UCSD-AML1 (cell line): ENCODE data around the gene WWTR1.

ENCODE experiments used
- DNase-seq: peaks from one replicate; lab custom pipeline; 2025; ENCODE audit not compliant: unreplicated experiment; lab: John Stamatoyannopoulos, UW

WWTR1 gene

DNA sequence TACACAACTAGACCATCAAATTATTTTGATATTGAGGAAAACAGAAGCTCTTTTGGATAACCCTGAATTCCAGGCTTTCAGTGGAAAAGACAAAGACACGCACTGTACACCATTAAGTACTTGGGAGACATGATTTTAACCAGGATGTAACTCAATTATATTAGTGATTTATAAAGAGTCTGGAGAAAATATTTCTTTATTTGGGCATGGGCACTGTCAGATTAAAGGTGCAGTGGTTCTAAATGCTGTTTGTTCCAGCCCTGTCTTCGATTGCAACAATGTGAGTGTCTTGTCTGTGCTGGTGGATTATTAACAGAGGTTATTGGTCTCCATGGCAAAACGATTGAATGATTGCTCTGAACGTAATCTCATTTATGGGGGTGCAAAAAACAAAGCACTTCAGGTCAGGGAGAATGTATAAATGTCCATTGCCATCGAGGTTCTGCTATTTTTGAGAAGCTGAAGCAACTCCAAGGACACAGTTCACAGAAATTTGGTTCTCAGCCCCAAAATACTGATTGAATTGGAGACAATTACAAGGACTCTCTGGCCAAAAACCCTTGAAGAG is 183.5 kb downstream of the WWTR1 start, which contains the start of gene TM4SF4:
Gene TM4SF4, plus strand, starts transcription at position 448 of the 568 bp plus-strand sequence. CDS start 181 bp downstream, outside the sequence.
- DNase-seq: no peak

DNA sequence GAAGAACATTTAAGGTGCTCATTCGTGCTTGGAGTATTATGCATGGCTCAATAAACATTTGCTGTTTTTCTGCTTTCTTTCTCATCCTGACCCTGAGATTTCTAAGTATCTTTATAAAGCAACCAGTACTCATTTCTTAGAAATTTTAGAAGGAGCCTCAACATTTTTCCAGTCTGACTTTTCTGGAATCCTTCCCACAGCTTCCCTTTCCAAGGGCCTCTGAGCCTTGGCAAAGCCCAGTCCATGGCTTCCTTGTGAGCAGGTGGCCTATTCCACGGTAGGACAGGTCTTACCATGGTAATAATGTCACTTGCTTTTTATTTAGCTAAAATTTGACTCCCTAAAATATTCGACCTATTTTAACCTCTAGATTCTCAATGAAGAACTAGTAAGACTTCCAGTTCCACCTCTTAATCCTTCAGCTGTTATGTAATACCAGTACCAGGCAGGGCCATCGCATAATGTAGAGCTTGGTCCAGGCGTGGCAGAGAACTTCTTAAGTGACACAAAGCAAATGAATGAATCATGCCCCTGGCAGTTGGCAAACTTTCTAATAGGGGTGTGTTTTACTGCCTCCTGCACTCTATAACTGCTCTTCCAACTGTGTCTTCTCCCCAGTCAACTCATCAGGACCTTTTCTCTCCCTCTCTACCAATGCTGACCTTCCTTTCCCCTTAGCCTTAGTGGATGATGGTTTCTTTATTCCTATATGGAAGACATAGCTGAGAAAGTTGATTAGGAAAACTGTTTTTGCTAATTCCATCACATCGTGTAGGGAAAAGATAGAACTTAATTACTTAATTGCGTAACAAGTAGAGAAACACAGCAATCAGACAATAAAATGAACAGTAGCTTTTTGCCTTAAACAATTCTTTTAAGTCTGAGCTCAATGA is 184.2 kb downstream of the WWTR1 start:
- DNase-seq: no peak

DNA sequence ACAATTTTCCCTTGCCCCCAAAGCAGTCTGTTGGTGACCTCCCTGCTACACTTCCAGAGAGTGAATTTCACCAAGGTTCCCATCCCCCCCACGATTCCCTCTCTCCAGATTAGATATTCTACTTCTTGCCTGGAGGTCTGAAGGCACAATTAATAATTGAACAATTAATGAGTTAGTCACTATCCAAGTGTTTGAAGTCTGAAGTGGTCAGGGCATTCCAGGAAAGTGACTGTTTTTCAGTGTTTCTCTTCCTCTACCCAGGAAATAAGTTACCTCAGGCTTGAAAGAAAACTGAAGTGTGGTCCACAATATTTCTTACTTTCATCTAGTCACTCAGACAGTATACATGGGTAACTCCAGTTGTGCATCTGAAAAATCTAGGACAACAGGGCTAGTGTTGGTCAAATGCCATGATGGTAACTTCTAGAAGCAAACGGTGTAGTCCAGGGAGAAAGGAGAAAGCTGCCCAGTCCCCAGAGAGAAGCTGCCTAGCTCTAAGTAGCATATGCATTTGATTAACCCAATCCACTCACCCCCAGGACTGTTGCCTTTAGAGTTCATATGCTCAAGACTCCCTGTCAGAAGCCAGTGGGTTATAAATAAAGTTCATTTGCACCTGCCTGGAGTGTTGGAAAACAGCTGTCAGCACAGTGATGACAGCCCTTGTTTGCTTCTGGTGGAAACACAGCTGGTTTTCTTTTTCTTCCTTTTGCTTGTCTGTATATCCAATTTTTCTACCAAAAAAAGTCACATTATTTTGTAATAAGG is 185.6 kb downstream of the WWTR1 start:
- DNase-seq: no peak

DNA sequence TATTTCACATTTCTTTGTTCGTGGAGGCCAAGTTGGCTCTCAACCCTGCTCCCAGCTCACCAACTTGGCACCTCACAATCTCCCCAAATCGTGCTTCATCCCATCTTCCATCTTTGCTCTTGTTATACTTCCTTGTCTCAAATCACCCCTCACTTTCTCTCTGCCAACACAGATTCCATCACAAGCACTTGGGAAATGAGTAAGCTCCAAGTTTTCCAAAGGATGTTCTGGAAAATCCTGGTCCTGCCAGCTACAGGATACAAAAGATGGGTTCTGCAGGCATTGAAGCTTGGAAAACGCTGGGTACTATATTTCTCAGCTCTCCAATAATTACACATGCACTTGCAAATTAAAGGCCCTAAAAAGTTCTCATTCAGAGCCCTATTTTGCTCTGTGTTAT is 187.4 kb downstream of the WWTR1 start:
- DNase-seq: no peak

DNA sequence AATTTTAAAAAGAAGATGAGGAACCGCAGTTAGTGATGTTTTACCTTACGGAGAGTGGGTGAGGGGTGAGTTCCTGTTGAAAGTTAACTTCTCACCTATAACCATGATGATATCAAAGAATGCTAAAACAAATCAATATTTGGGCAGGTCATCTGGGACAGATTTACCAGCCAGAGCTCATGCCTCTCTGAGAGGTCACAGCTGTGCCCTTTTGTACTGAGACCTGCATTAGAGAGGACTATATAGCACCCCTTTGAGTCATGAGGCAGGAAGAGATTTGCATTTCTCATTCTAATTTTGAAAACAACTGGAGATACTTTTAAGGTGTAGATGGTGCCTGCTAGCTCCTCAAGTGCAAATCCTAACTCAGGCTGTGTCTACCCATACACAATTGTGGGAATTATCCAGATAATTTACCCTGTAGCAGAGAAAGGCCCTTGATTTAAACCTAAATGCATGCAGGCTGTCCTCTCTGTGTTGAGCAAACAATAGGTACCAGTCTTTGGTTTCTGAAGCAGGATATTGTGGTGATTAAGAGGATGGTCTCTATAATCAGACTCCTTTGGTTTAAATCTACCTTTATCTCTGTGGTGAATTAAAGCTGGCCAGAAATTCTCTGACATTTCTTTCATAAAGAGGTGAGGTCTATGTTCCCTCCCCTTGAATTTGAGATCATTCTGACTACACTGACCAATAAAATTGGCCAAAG is 189.2 kb downstream of the WWTR1 start:
- DNase-seq: no peak
